ENCODE results near the gene RNU6-9.
A peak's percentile ranks its signal among the peaks of the same experiment; 100 is the strongest.

RNU6-9 gene

GRCh38 chr19:907183-907853 lies 14.0 kb downstream of the RNU6-9 start:
- intact Hi-C loops (cut with DNase I), result no loop called here
- no peak for DNase-seq

GRCh38 chr19:911197-912033 lies 18.1 kb downstream of the RNU6-9 start:
- no peak for DNase-seq
- intact Hi-C loops (cut with DNase I), result no loop called here

- DNase-seq, result no peak
- intact Hi-C loops (cut with DNase I), result no loop called here
Measured at GRCh38 chr19:912181-913079, 19.1 kb downstream of the RNU6-9 start.

GRCh38 chr19:913080-913748 lies 19.9 kb downstream of the RNU6-9 start, which contains the start of gene R3HDM4:
Gene R3HDM4, minus strand, starts transcription at chr19:913219. Its CDS starts 62 bp downstream, at chr19:913157.
- intact Hi-C loops (cut with DNase I), result no loop called here

GRCh38 chr19:916645-917322 lies 23.5 kb downstream of the RNU6-9 start:
- intact Hi-C loops (cut with DNase I), result no loop called here

More at GRCh38 chr19:913080-913748, 19.9 kb downstream of the RNU6-9 start, which contains the start of gene R3HDM4:
- peak; percentile 39 to 92 (median 84) for DNase-seq

GRCh38 chr19:917323-918151 lies 24.3 kb downstream of the RNU6-9 start, which contains the start of gene KISS1R:
Gene KISS1R, plus strand, starts transcription at chr19:917333. Its CDS starts 170 bp downstream, at chr19:917503.
- intact Hi-C loops (cut with DNase I), result no loop called here
- DNase-seq, result peak in 5 of 42 donors; percentile 39 to 51 (median 43)

More at GRCh38 chr19:916645-917322, 23.5 kb downstream of the RNU6-9 start:
- DNase-seq, result no peak

- intact Hi-C loops (cut with DNase I), result no loop called here
- no peak for DNase-seq
Measured at GRCh38 chr19:918152-918437, 24.8 kb downstream of the RNU6-9 start.

- DNase-seq, result peak in 2 of 42 donors; percentile 27 to 66
- intact Hi-C loops (cut with DNase I), result no loop called here
Measured at GRCh38 chr19:918481-919198, 25.4 kb downstream of the RNU6-9 start.

GRCh38 chr19:919199-920050 lies 26.1 kb downstream of the RNU6-9 start:
- peak in 8 of 42 donors; percentile 36 to 63 (median 43) for DNase-seq
- intact Hi-C loops (cut with DNase I), result loop anchor here (5.0 to 10.0 kb wide), 2 partner anchors 62 to 255 kb away; partner anchors contain the start of genes CFD and RNF126

GRCh38 chr19:920051-920864 lies 27.0 kb downstream of the RNU6-9 start:
- peak in 21 of 42 donors; percentile 39 to 73 (median 54) for DNase-seq
- intact Hi-C loops (cut with DNase I), result loop anchor here (5.0 to 10.0 kb wide), 2 partner anchors 63 to 255 kb away; partner anchors contain the start of genes CFD and RNF126

- intact Hi-C loops (cut with DNase I), result loop anchor here (5.0 to 10.0 kb wide), 2 partner anchors 67 to 260 kb away; partner anchors contain the start of genes CFD and RNF126
Measured at GRCh38 chr19:924553-925086, 31.3 kb downstream of the RNU6-9 start.

GRCh38 chr19:925087-925525 lies 31.8 kb downstream of the RNU6-9 start:
- peak in 4 of 42 donors; percentile 29 to 66 (median 41) for DNase-seq
- intact Hi-C loops (cut with DNase I), result loop anchor here (10.0 kb wide), 1 partner anchor 260 kb away; the partner anchor contains the start of gene RNF126

More at GRCh38 chr19:924553-925086, 31.3 kb downstream of the RNU6-9 start:
- DNase-seq, result no peak

- DNase-seq, result peak; percentile 62 to 92 (median 81)
- intact Hi-C loops (cut with DNase I), result loop anchor here (10.0 kb wide), 1 partner anchor 261 kb away; the partner anchor contains the start of gene RNF126
Measured at GRCh38 chr19:925526-926322, 32.4 kb downstream of the RNU6-9 start, which contains the start of gene ARID3A. Gene ARID3A, plus strand, starts transcription at chr19:926035. Its CDS starts 3,494 bp downstream, at chr19:929529.

All from head of caudate nucleus (tissue), 42 donors.